Measurements from ENCODE around the gene GALNT18.

GRCh38 chr11:11605181-11605580, 16.6 kb downstream of the GALNT18 start:
- TF ChIP-seq CTCF (IDR thresholded peaks at IDR 0.05; ENCODE audit: insufficient read depth, low read length) (no peak), SPI1 (IDR thresholded peaks at IDR 0.05; ENCODE audit: borderline replicate concordance, low read depth) (no peak), POLR2AphosphoS5 (IDR thresholded peaks at IDR 0.05; ENCODE audit: low read depth) (no peak), REST (IDR thresholded peaks at IDR 0.05; ENCODE audit: insufficient replicate concordance, low read depth) (no peak), GABPA (IDR thresholded peaks at IDR 0.05; ENCODE audit: low read depth) (no peak)
